Neural cell (in vitro differentiated cells): Measurements from ENCODE around the gene HK1.

ENCODE experiments used
- CTCF ChIP-seq: fragments of 450-650 bp; IDR thresholded peaks from 2 replicates; pipeline ENCODE4 v1.5.1; 2014; ENCODE audit warnings: antibody characterized with exemption, mild to moderate bottlenecking, moderate library complexity; ENCODE audit not compliant: poor library complexity, severe bottlenecking
- EP300 ChIP-seq: fragments of 450-650 bp; conservative IDR thresholded peaks from 2 replicates; pipeline ENCODE4 v1.6.1; 2014; ENCODE audit warnings: antibody characterized with exemption, mild to moderate bottlenecking, moderate library complexity; ENCODE audit not compliant: poor library complexity, severe bottlenecking
- POLR2AphosphoS5 ChIP-seq: IDR thresholded peaks from 2 replicates; pipeline ENCODE4 v1.6.1; 2012
- RAD21 ChIP-seq: fragments of 450-650 bp; conservative IDR thresholded peaks from 2 replicates; pipeline ENCODE4 v1.6.1; 2014; ENCODE audit warnings: antibody characterized with exemption, mild to moderate bottlenecking, moderate library complexity
- TAF1 ChIP-seq: IDR thresholded peaks from 2 replicates; pipeline ENCODE4 v1.6.1; 2012; ENCODE audit warnings: low read depth
- TF ChIP-seq, protein P1 (sequence below): IDR thresholded peaks from 2 replicates; pipeline ENCODE4 v1.6.1; 2012; ENCODE audit warnings: borderline replicate concordance

DNA sequence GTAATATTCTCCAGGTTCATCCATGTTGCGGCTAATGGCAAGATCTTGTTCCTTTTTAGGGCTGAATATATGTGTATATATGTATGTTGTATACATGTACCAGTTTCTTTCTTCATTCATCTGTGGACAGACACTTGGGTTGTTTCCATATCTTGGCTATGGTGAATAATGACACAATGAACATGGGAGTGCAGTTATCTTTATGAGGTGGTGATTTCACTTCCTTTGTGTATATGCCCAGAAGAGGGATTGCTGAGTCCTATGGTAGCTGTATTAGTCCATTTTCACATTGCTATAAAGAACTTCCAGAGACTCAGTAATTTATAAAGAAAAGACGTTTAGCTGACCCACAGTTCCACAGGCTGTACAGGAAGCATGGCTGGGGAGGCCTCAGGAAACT is 155.9 kb downstream of the HK1 start:
- TF ChIP-seq EP300 (no peak), CTCF (no peak), TAF1 (no peak), POLR2AphosphoS5 (no peak), RAD21 (no peak)
- TF ChIP-seq, protein P1, sequence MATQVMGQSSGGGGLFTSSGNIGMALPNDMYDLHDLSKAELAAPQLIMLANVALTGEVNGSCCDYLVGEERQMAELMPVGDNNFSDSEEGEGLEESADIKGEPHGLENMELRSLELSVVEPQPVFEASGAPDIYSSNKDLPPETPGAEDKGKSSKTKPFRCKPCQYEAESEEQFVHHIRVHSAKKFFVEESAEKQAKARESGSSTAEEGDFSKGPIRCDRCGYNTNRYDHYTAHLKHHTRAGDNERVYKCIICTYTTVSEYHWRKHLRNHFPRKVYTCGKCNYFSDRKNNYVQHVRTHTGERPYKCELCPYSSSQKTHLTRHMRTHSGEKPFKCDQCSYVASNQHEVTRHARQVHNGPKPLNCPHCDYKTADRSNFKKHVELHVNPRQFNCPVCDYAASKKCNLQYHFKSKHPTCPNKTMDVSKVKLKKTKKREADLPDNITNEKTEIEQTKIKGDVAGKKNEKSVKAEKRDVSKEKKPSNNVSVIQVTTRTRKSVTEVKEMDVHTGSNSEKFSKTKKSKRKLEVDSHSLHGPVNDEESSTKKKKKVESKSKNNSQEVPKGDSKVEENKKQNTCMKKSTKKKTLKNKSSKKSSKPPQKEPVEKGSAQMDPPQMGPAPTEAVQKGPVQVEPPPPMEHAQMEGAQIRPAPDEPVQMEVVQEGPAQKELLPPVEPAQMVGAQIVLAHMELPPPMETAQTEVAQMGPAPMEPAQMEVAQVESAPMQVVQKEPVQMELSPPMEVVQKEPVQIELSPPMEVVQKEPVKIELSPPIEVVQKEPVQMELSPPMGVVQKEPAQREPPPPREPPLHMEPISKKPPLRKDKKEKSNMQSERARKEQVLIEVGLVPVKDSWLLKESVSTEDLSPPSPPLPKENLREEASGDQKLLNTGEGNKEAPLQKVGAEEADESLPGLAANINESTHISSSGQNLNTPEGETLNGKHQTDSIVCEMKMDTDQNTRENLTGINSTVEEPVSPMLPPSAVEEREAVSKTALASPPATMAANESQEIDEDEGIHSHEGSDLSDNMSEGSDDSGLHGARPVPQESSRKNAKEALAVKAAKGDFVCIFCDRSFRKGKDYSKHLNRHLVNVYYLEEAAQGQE, result no peak
